AG04450 (cell line): Measurements from ENCODE around the gene KRT74. TPM values are rescaled to one million over a fixed set of nuclear protein-coding genes. Genes with fewer than 3 reads are reported as not detected.

ENCODE experiments used
- CTCF ChIA-PET: fragments of 300-600, 350-600 bp; formaldehyde crosslinking; extraction: SDS; loops from one replicate; lab custom pipeline; 2022; ENCODE audit warnings: antibody characterized with exemption, inconsistent platforms; lab: Charles Lee
- POLR2A ChIA-PET: fragments of 350-600 bp; formaldehyde crosslinking; extraction: SDS; loops from one replicate; lab custom pipeline; 2021; ENCODE audit warnings: antibody characterized with exemption, inconsistent platforms; lab: Yijun Ruan, JAX
- DNase-seq: peaks from one replicate; pipeline ENCODE4 v3.0.0-alpha.2; 2011; ENCODE audit warnings: low read depth, low spot score
- H3K27ac ChIP-seq: one replicate; pipeline ENCODE4 v1.5.1; 2012; ENCODE audit warnings: low read depth, low read length, control low read depth
- H3K27me3 ChIP-seq: one replicate; pipeline ENCODE4 v1.6.0; 2012; ENCODE audit warnings: low read length; ENCODE audit not compliant: control insufficient read depth, insufficient read depth
- H3K4me3 ChIP-seq: 2 replicates; pipeline ENCODE4 v1.5.1; 2011; ENCODE audit warnings: mild to moderate bottlenecking, low read depth, low read length, control low read depth
- H3K9me3 ChIP-seq: 2 replicates; pipeline ENCODE4 v1.5.1; 2012; ENCODE audit warnings: low read length; ENCODE audit not compliant: control insufficient read depth, insufficient read depth
- CTCF ChIP-seq: IDR thresholded peaks from 2 replicates; pipeline ENCODE4 v1.5.1; 2011; ENCODE audit warnings: low read depth, low read length, control low read depth, inconsistent platforms
- polyA plus RNA-seq: library from polyadenylated mRNA; depleted of rRNA; stranded (reverse); fragments of >200 nt; gene quantifications from 2 replicates; pipeline ENCODE4 v1.2.3, GENCODE V29; 2011

The KRT74 gene
- polyA plus RNA-seq, 1 experiment, result not detected

GRCh38 chr12:52529417-52529816, 44.2 kb downstream of the KRT74 start:
- no peak for DNase-seq
- H3K27ac ChIP-seq, result no peak overlapping the region
- ChIA-PET POLR2A (no interaction called here), CTCF (no interaction called here)
- no peak for TF ChIP-seq CTCF
- no peak overlapping the region for H3K4me3 ChIP-seq
- peaks cover 18% of the 10 kb centered on the region for H3K27me3 ChIP-seq
- H3K9me3 ChIP-seq, result no peaks in the 10 kb centered on the region

DNA sequence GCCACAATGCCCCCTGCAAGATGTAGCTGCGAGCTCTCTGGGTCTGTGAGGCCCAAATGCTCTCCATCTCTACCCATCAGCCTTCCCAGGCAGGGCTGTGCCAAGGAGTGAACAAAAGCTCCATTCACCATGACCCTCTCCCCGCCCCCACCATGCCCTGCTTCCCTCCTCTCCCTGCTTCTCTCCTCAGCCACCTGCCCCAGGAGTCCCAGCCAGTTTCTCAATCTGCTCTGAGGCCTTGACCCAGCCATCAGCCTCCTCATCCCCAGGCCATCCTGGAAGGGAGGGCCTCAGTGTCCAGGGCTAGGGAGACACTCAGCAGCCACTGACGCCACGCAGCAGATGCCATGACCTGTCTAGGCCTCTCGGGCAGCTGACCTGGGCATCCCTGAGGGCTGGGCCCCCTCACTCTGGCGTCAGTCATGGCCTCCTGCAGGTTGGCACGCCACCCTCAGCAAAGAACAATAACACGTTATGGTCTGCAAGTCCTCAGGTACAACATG, 45.0 kb downstream of the KRT74 start:
- no peak for TF ChIP-seq CTCF
- Histone ChIP-seq H3K27me3 (peaks cover 16% of the 10 kb centered on the region), H3K27ac (no peak overlapping the region), H3K4me3 (no peak overlapping the region), H3K9me3 (no peaks in the 10 kb centered on the region)
- CTCF ChIA-PET, result no interaction called here
- DNase-seq, result no peak
- POLR2A ChIA-PET, result no interaction called here

DNA sequence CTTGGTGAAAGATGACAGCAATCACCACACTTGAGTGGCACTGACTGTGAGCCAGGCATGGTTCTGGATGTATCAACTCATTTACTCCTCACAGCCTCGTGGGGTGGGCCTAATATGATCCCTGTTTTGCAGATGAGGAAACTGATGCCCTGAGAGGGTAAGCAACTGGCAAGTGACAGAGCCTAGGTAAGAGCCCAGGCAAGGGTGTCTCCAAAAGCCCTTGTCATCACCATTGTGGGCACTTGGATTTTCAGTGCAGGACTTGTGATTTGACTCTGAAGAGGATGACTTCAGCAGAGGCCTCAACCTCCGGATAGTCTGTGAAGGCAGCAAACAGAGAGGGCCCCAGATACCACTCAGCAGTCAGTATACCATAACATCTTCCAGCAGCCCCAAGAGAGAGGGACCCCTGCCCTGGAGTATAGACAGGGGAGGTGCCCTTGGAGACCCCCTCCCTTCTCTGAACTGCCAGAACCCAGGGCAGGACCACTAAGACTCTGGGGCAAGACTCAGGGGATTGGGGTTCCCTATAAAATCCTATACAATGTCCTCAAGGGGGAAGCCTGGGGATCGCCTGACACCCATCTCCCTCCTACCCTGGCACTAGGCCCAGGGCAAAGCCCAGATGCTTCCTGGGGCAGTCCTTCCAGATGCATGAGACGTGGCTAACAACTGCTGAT, 46.4 kb downstream of the KRT74 start:
- DNase-seq, result no peak
- ChIA-PET CTCF (no interaction called here), POLR2A (no interaction called here)
- Histone ChIP-seq H3K4me3 (no peak overlapping the region), H3K9me3 (no peaks in the 10 kb centered on the region), H3K27ac (no peak overlapping the region), H3K27me3 (peaks cover 14% of the 10 kb centered on the region)
- TF ChIP-seq CTCF, result no peak

DNA sequence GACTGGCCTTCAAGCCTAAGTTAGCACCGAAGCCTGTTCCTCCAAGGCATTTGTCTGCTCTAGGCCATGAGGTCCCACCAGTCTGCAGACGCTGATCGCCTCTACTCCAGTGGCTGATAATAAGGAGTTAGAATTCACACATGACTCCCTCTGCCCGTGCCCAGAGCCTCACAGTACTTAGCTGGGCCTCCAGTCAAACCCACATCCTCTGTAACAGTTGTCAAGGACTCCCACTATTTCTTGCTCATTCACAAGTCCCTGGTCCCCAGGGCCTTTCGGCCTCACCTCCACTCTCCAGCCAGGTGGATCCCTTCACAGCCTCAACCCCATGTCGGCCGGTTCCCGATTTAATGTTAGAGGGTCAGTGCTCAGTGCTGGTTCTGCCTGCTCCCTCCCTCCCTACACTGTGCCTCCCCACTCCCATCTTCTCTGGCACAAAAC, 47.1 kb downstream of the KRT74 start:
- DNase-seq, result no peak
- CTCF ChIA-PET, result no interaction called here
- Histone ChIP-seq H3K27ac (no peak overlapping the region), H3K4me3 (no peak overlapping the region), H3K9me3 (no peaks in the 10 kb centered on the region), H3K27me3 (peaks cover 17% of the 10 kb centered on the region)
- POLR2A ChIA-PET, result no interaction called here
- no peak for TF ChIP-seq CTCF

GRCh38 chr12:52525661-52526499, 47.8 kb downstream of the KRT74 start:
- no peak overlapping the region for H3K4me3 ChIP-seq
- CTCF ChIA-PET, result no interaction called here
- TF ChIP-seq CTCF, result no peak

More at GRCh38 chr12:52525661-52526499, 47.8 kb downstream of the KRT74 start:
- POLR2A ChIA-PET, result no interaction called here
- Histone ChIP-seq H3K9me3 (no peaks in the 10 kb centered on the region), H3K27ac (no peak overlapping the region), H3K27me3 (peaks cover 12% of the 10 kb centered on the region)
- no peak for DNase-seq
